ENCODE measurements around the gene S100A8.

Gene S100A8

DNA sequence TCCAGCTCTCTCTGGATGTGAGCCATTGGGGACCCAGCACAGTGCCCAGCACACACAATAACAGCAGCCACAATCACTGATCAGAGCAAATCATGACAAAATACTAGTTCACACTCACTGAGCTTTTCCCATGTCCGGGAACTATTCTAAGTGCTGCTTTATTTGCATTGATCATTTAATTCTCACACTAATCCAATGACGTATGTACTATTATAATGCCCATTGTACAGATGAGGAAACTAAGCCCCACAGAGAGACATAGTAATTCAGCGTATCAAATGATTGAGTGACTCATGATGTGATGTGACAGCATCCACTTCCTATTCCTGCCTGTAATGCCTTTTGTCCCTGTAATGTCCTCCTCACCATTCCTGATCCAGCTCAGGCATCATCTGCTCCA, 1.9 kb upstream of the S100A8 start:
- DNase-seq (ENCODE audit: low spot score): no peak
- in situ Hi-C loops (cut with MboI; ENCODE audit: low pct_unique_long_range_greater_than_20kb, low sequenced_read_pairs, unreplicated experiment): no loop called here
- TF ChIP-seq, protein P1, sequence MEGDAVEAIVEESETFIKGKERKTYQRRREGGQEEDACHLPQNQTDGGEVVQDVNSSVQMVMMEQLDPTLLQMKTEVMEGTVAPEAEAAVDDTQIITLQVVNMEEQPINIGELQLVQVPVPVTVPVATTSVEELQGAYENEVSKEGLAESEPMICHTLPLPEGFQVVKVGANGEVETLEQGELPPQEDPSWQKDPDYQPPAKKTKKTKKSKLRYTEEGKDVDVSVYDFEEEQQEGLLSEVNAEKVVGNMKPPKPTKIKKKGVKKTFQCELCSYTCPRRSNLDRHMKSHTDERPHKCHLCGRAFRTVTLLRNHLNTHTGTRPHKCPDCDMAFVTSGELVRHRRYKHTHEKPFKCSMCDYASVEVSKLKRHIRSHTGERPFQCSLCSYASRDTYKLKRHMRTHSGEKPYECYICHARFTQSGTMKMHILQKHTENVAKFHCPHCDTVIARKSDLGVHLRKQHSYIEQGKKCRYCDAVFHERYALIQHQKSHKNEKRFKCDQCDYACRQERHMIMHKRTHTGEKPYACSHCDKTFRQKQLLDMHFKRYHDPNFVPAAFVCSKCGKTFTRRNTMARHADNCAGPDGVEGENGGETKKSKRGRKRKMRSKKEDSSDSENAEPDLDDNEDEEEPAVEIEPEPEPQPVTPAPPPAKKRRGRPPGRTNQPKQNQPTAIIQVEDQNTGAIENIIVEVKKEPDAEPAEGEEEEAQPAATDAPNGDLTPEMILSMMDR (IDR thresholded peaks at IDR 0.05; ENCODE audit: extremely low read depth, insufficient read depth, missing control alignments): no peak

DNA sequence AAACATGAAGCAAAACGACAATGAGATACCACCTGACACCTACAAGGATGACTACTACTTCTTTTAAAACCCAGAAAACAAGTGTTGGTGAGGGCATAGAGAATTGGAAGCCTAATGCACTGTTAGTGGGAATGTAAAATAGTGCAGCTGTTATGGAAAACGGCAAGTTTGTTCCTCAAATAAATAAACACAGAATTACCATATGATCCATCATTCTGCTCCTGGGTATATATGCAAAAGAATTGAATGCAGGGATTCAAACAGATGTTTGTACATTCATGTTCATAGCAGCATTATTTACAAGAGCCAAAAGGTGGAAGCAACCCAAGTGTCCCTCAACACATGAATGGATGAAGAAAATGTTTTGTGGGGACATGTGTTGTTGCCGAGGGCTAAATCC, 1.4 kb upstream of the S100A8 start:
- in situ Hi-C loops (cut with MboI; ENCODE audit: low pct_unique_long_range_greater_than_20kb, low sequenced_read_pairs, unreplicated experiment): no loop called here
- TF ChIP-seq, protein P1 (IDR thresholded peaks at IDR 0.05; ENCODE audit: extremely low read depth, insufficient read depth, missing control alignments): no peak
- DNase-seq (ENCODE audit: low spot score): no peak

DNA sequence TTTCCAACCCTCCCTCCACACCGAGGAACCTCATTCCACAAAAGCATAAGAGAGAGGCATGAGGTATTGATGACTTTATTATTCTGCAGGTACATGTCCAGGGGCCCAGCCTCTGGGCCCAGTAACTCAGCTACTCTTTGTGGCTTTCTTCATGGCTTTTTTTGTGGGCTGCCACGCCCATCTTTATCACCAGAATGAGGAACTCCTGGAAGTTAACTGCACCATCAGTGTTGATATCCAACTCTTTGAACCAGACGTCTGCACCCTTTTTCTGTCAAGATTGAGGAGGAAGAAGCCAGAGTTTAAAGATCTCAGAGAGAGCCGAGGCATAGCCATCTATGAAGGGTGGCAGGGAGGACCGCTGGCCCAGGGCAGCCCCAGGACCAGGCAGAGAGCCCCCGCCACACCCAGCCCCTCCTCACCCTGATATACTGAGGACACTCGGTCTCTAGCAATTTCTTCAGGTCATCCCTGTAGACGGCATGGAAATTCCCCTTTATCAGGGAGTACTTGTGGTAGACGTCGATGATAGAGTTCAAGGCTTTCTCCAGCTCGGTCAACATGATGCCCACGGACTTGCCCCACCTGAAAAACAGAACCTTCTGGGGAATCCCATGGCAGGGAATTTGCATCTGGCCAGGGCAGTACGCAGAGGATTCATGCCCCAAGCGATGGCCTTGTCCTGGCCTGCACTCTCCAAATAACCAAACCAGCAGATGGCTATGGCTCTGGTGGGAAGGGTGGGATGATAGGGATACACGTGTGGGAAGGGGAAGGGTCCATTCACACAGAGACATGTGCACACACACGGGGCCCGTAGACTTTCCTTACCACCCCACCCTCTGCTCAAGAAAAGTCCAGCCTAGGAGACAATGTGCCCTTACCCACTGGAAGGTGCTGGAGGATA, 647 bp downstream of the S100A8 start:
- in situ Hi-C loops (cut with MboI; ENCODE audit: low pct_unique_long_range_greater_than_20kb, low sequenced_read_pairs, unreplicated experiment): no loop called here
- TF ChIP-seq, protein P1 (IDR thresholded peaks at IDR 0.05; ENCODE audit: extremely low read depth, insufficient read depth, missing control alignments): no peak
- no peak for DNase-seq (ENCODE audit: low spot score)

DNA sequence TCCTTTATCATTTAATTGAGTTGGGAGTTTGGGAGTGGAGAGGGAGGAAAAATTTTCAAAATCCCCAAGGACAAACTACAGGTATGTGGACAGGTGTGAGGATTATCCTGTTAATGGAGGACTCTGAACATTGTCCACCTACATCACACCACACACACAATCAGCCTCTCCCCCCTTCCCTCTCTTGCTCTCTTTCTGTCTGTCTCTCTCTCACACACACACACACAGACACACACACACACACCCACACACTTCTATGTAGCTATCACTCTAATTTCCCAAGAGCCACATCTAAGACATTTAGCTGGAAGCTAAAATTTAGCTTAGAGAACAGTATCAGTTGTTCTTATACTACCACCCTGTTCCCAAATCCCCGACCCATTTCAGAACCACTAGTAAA, 1.5 kb downstream of the S100A8 start:
- TF ChIP-seq, protein P1 (IDR thresholded peaks at IDR 0.05; ENCODE audit: extremely low read depth, insufficient read depth, missing control alignments): no peak

DNA sequence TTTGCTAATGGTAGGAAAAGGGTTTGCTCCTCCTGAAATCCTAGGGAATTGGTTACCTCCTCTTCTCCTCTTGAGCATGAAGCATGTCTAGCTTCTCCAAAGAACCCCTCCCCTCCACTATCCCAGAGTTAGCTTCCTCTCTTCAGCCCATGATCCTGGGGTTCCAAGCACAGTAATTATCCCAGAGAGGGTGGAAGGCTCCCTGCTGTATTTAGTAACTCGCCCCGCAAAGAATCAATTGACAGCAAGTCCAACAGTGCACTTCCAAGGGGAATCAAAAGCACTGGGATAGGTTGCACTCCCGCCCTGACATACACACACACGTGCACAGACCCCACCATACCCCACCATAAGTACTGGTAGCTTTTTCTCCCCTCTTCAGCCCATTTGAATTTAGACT, 3.1 kb downstream of the S100A8 start:
- in situ Hi-C loops (cut with MboI; ENCODE audit: low pct_unique_long_range_greater_than_20kb, low sequenced_read_pairs, unreplicated experiment): no loop called here
- DNase-seq (ENCODE audit: low spot score): no peak
- TF ChIP-seq, protein P1 (IDR thresholded peaks at IDR 0.05; ENCODE audit: extremely low read depth, insufficient read depth, missing control alignments): no peak

More for the DNA sequence above, 1.5 kb downstream of the S100A8 start:
- DNase-seq (ENCODE audit: low spot score): no peak
- in situ Hi-C loops (cut with MboI; ENCODE audit: low pct_unique_long_range_greater_than_20kb, low sequenced_read_pairs, unreplicated experiment): no loop called here

DNA sequence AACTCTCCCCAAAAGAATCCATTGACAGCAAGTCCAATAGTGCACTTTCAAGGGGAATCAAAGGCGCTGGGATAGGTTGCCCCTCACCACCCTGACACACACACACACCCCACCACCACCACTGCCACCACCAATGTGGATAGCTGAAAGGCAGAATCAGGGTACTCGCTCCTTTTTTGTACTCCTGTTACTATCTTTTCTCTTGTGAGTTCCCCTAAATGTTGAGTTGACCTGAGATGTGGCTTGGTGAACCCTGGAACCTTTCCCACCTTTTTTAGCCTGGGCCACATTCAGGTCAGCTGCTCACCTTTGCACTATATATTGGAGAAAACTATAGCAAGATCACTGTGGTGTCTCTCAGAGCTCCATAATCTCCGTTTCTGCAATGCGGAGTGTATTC, 3.9 kb downstream of the S100A8 start:
- no peak for DNase-seq (ENCODE audit: low spot score)
- TF ChIP-seq, protein P1 (IDR thresholded peaks at IDR 0.05; ENCODE audit: extremely low read depth, insufficient read depth, missing control alignments): no peak
- in situ Hi-C loops (cut with MboI; ENCODE audit: low pct_unique_long_range_greater_than_20kb, low sequenced_read_pairs, unreplicated experiment): no loop called here
